ENCODE results near the gene APBA2.

DNA sequence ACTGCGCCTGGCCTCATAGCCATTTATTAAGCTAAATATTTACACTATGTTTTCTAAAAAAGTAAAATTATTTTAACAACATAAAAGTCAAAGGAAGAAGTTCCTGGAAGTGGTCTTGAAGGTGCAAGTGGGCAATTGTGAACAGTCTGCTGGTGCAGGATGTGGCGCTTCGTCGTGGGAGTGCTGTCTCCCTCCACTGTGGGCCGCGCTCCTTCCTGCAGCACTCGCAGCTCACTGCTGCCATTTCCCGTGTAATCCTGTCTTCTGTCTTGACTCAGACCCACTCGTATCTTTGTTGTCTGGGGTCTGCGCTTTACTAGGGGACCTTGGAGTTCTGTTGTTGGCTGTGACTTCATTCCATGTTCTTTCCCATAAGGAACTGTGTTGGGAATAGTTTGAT is 56.3 kb downstream of the APBA2 start:
- TF ChIP-seq, protein P1, sequence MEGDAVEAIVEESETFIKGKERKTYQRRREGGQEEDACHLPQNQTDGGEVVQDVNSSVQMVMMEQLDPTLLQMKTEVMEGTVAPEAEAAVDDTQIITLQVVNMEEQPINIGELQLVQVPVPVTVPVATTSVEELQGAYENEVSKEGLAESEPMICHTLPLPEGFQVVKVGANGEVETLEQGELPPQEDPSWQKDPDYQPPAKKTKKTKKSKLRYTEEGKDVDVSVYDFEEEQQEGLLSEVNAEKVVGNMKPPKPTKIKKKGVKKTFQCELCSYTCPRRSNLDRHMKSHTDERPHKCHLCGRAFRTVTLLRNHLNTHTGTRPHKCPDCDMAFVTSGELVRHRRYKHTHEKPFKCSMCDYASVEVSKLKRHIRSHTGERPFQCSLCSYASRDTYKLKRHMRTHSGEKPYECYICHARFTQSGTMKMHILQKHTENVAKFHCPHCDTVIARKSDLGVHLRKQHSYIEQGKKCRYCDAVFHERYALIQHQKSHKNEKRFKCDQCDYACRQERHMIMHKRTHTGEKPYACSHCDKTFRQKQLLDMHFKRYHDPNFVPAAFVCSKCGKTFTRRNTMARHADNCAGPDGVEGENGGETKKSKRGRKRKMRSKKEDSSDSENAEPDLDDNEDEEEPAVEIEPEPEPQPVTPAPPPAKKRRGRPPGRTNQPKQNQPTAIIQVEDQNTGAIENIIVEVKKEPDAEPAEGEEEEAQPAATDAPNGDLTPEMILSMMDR (optimal IDR thresholded peaks at IDR 0.05 in 1 of 3, IDR thresholded peaks at IDR 0.05 in 1 of 3, conservative IDR thresholded peaks at IDR 0.05 in 1 of 3; ENCODE audit: extremely low read depth in 1 of 3, insufficient read depth in 2 of 3, low read length in 3 of 3) = no peak
- no peak for TF ChIP-seq EZH2 (IDR thresholded peaks at IDR 0.05; ENCODE audit: low read length)
